ENCODE measurements around the gene BEND6. TPM values are rescaled to one million over a fixed set of nuclear protein-coding genes. Genes with fewer than 3 reads are reported as not detected.

The BEND6 gene
- total RNA-seq, 4 donors from 2014 or later, result 0.54 to 4.5 (median 3.6) TPM; not detected in 1

DNA sequence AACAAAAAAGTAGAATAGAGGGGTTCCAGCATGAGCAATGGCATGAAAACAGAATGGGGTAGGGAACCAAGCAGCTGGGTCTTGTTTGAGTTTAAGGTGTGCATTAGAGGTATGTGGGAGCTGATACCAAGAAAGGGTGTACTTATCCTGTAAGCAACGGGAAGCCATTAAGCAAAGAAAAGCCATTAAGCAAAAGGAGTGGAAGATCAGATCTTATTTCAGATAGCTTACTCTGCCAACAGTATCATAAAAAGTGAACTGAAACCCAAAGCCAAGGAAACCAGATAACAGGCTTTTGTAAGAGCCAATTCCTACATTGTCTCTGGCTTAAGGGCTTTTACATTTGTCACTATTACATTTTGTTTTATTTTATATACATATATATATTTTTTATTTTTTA is 21.3 kb upstream of the BEND6 start:
- 47 to 63% methylated on average over 1 of the region's 1 CpG for WGBS, 2 donors (ENCODE audit: low coverage in 1 of 2)
- no peak for TF ChIP-seq POLR2AphosphoS5 (IDR thresholded peaks at IDR 0.05)
- no peak for TF ChIP-seq POLR2A (IDR thresholded peaks at IDR 0.05)
- TF ChIP-seq EP300 (IDR thresholded peaks at IDR 0.05), result no peak
- TF ChIP-seq, protein P1, sequence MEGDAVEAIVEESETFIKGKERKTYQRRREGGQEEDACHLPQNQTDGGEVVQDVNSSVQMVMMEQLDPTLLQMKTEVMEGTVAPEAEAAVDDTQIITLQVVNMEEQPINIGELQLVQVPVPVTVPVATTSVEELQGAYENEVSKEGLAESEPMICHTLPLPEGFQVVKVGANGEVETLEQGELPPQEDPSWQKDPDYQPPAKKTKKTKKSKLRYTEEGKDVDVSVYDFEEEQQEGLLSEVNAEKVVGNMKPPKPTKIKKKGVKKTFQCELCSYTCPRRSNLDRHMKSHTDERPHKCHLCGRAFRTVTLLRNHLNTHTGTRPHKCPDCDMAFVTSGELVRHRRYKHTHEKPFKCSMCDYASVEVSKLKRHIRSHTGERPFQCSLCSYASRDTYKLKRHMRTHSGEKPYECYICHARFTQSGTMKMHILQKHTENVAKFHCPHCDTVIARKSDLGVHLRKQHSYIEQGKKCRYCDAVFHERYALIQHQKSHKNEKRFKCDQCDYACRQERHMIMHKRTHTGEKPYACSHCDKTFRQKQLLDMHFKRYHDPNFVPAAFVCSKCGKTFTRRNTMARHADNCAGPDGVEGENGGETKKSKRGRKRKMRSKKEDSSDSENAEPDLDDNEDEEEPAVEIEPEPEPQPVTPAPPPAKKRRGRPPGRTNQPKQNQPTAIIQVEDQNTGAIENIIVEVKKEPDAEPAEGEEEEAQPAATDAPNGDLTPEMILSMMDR (IDR thresholded peaks at IDR 0.05), result no peak
- H3K4me1 ChIP-seq, result no peaks in the 10 kb centered on the region

GRCh38 chr6:56934876-56935275 is 20.0 kb upstream of the BEND6 start:
- no peaks in the 10 kb centered on the region for H3K9me3 ChIP-seq
- no peaks in the 10 kb centered on the region for H3K4me1 ChIP-seq
- no peaks in the 10 kb centered on the region for H3K27me3 ChIP-seq
- no peak overlapping the region for H3K4me3 ChIP-seq
- TF ChIP-seq, protein P1 (IDR thresholded peaks at IDR 0.05), result no peak
- TF ChIP-seq POLR2A (IDR thresholded peaks at IDR 0.05), result no peak
- no peak for TF ChIP-seq POLR2AphosphoS5 (IDR thresholded peaks at IDR 0.05)
- TF ChIP-seq EP300 (IDR thresholded peaks at IDR 0.05), result no peak
- ATAC-seq, result no peak
- WGBS, 2 donors (ENCODE audit: low coverage in 1 of 2), result 84% methylated on average over 4 of the region's 4 CpGs
- no peak overlapping the region for H3K27ac ChIP-seq
- H3K36me3 ChIP-seq, result no peaks in the 10 kb centered on the region

More for the DNA sequence above, 21.3 kb upstream of the BEND6 start:
- no peaks in the 10 kb centered on the region for H3K27me3 ChIP-seq
- no peaks in the 10 kb centered on the region for H3K9me3 ChIP-seq
- ATAC-seq, result no peak
- no peak overlapping the region for H3K27ac ChIP-seq
- H3K36me3 ChIP-seq, result no peaks in the 10 kb centered on the region
- no peak overlapping the region for H3K4me3 ChIP-seq

DNA sequence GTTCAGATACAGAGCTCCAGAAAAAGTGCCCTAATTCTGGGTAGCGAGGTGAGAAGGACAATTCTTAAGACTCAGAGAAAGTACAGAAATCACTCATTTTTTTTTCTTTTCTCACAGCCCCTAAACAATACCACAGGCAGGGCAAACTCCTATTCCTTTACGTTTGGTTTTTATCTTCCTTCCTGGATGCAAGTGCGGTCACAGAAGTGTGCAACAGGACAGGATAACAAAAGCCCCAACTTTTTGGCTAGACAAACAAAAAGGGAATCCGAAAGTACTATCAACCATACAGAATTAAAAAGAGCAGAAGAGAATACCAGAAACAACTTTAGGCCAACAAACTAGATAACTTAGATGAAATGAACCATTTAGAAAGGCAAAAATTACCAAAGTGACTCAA is 18.4 kb upstream of the BEND6 start:
- Histone ChIP-seq H3K27ac (no peak overlapping the region), H3K4me1 (no peaks in the 10 kb centered on the region), H3K27me3 (no peaks in the 10 kb centered on the region), H3K4me3 (no peak overlapping the region), H3K36me3 (no peaks in the 10 kb centered on the region), H3K9me3 (peaks cover 0 to 9% (median 0%) of the 10 kb centered on the region in 3 donors)
- no peak for ATAC-seq
- WGBS, 2 donors (ENCODE audit: low coverage in 1 of 2), result 70 to 82% methylated on average over 4 of the region's 4 CpGs
- no peak for TF ChIP-seq POLR2AphosphoS5 (IDR thresholded peaks at IDR 0.05)
- no peak for TF ChIP-seq EP300 (IDR thresholded peaks at IDR 0.05)
- no peak for TF ChIP-seq POLR2A (IDR thresholded peaks at IDR 0.05)

GRCh38 chr6:56938649-56939191 is 16.2 kb upstream of the BEND6 start:
- Histone ChIP-seq H3K9me3 (peaks cover 0 to 15% (median 0%) of the 10 kb centered on the region in 3 donors), H3K27me3 (no peaks in the 10 kb centered on the region), H3K4me3 (no peak overlapping the region), H3K27ac (no peak overlapping the region), H3K36me3 (no peaks in the 10 kb centered on the region), H3K4me1 (no peaks in the 10 kb centered on the region)
- ATAC-seq, result no peak
- TF ChIP-seq EP300 (IDR thresholded peaks at IDR 0.05) (no peak), POLR2A (IDR thresholded peaks at IDR 0.05) (no peak), POLR2AphosphoS5 (IDR thresholded peaks at IDR 0.05) (peak; percentile 13)
- TF ChIP-seq, protein P1 (IDR thresholded peaks at IDR 0.05), result no peak
- WGBS, 2 donors (ENCODE audit: low coverage in 1 of 2), result 9% methylated on average over 1 of the region's 1 CpG; no CpG with 5 or more reads in 1 of the 2 donors

- Histone ChIP-seq H3K27ac (no peak overlapping the region), H3K27me3 (no peaks in the 10 kb centered on the region), H3K4me3 (no peak overlapping the region), H3K4me1 (no peaks in the 10 kb centered on the region), H3K9me3 (peaks cover 0 to 15% (median 0%) of the 10 kb centered on the region in 3 donors), H3K36me3 (no peaks in the 10 kb centered on the region)
- no peak for ATAC-seq
- WGBS, 2 donors (ENCODE audit: low coverage in 1 of 2), result 89 to 98% methylated on average over 4 to 5 of the region's 5 CpGs
- TF ChIP-seq POLR2AphosphoS5 (IDR thresholded peaks at IDR 0.05) (no peak), EP300 (IDR thresholded peaks at IDR 0.05) (no peak), POLR2A (IDR thresholded peaks at IDR 0.05) (no peak)
- TF ChIP-seq, protein P1 (IDR thresholded peaks at IDR 0.05), result no peak
These were observed 14.4 kb upstream of the BEND6 start for GRCh38 chr6:56940463-56940862.
